Karpas-422 (cell line): Measurements from ENCODE around the gene MAD1L1. TPM values are rescaled to one million over a fixed set of nuclear protein-coding genes. Genes with fewer than 3 reads are reported as not detected.

Experiments used
- DNase-seq: peaks from one replicate; pipeline ENCODE4 v3.0.0-alpha.2; 2015
- H2AFZ ChIP-seq: fragments of 200-600 bp; sonication (generic); 2 replicates; pipeline ENCODE4 v1.6.1; 2014; ENCODE audit warnings: antibody characterized with exemption, low read length, mixed read lengths
- H3K27ac ChIP-seq: fragments of 200-600 bp; sonication (generic); 2 replicates; pipeline ENCODE4 v1.5.1; 2014; ENCODE audit warnings: mild to moderate bottlenecking, low read length, moderate library complexity
- H3K27me3 ChIP-seq: fragments of 200-600 bp; sonication (generic); 2 replicates; pipeline ENCODE4 v1.6.1; 2014; ENCODE audit warnings: low read length, mixed read lengths
- H3K36me3 ChIP-seq: fragments of 200-600 bp; sonication (generic); 2 replicates; pipeline ENCODE4 v1.6.1; 2014; ENCODE audit warnings: low read length, mixed read lengths; ENCODE audit not compliant: insufficient read depth
- H3K4me1 ChIP-seq: fragments of 200-600 bp; sonication (generic); 2 replicates; pipeline ENCODE4 v1.6.1; 2014; ENCODE audit warnings: mild to moderate bottlenecking, low read length, mixed read lengths
- H3K4me2 ChIP-seq: fragments of 200-600 bp; sonication (generic); 2 replicates; pipeline ENCODE4 v1.6.1; 2014; ENCODE audit warnings: low read length, low read depth, mild to moderate bottlenecking; ENCODE audit not compliant: poor library complexity, severe bottlenecking
- H3K4me3 ChIP-seq: fragments of 200-600 bp; sonication (generic); 2 replicates; pipeline ENCODE4 v1.5.1; 2014; ENCODE audit warnings: mild to moderate bottlenecking, antibody characterized with exemption, low read length, mixed read lengths
- H3K79me2 ChIP-seq: fragments of 200-600 bp; sonication (generic); 2 replicates; pipeline ENCODE4 v1.6.1; 2014; ENCODE audit warnings: mild to moderate bottlenecking, low read length, mixed read lengths
- H3K9ac ChIP-seq: fragments of 200-600 bp; sonication (generic); 2 replicates; pipeline ENCODE4 v1.6.0; 2014; ENCODE audit warnings: low read length
- H3K9me2 ChIP-seq: fragments of 200-600 bp; sonication (generic), shearing (Covaris generic); replicated peaks from 2 replicates; pipeline ENCODE4 v1.6.0; 2014; ENCODE audit warnings: mild to moderate bottlenecking, low read length, moderate library complexity; ENCODE audit not compliant: insufficient read depth
- H3K9me3 ChIP-seq: fragments of 300-700, 200-600 bp; sonication (generic); 2 replicates; pipeline ENCODE4 v1.6.1; 2014; ENCODE audit warnings: low read length, mixed read lengths
- H4K20me1 ChIP-seq: fragments of 200-600 bp; sonication (generic); 2 replicates; pipeline ENCODE4 v1.6.1; 2014; ENCODE audit warnings: mild to moderate bottlenecking, antibody characterized with exemption, low read length, low read depth; ENCODE audit not compliant: insufficient read depth
- total RNA-seq: library from RNA; depleted of rRNA; stranded (reverse); fragments of >200 nt; shearing (Covaris generic); gene quantifications from 2 replicates; pipeline ENCODE4 v1.2.3, GENCODE V29; 2014; ENCODE audit warnings: low replicate concordance

The MAD1L1 gene
- total RNA-seq, 1 experiment from 2014 or later, result 38.6 TPM

GRCh38 chr7:2241580-2242540 is 9.1 kb upstream of the MAD1L1 start, which contains the start of the genes MRM2 and NUDT1:
MRM2 (minus strand) TSS chr7:2242205; CDS start chr7:2242169, 36 bp downstream.
NUDT1 (plus strand) TSS chr7:2242226; CDS start chr7:2244575, 2,349 bp downstream.
- H3K4me3 ChIP-seq, result peak within 1 kb of the TSS; percentile 93
- H3K27ac ChIP-seq, result peak within 1 kb of the TSS; percentile 64
- H3K4me2 ChIP-seq, result peak within 1 kb of the TSS; percentile 98
- H3K4me1 ChIP-seq, result peaks cover 40% of the 10 kb centered on the region
- H3K9me3 ChIP-seq, result no peaks in the 10 kb centered on the region
- H3K79me2 ChIP-seq, result peaks cover 43% of the 10 kb centered on the region
- no peaks in the 10 kb centered on the region for H3K27me3 ChIP-seq
- no peaks in the 10 kb centered on the region for H3K9me2 ChIP-seq
- peak within 1 kb of the TSS; percentile 99 for H3K9ac ChIP-seq
- 0 out of 2 replicates have a peak, but pooled peaks cover 3% of the 10 kb centered on the region for H4K20me1 ChIP-seq
- H3K36me3 ChIP-seq, result peaks cover 10% of the 10 kb centered on the region
- H2AFZ ChIP-seq, result peak within 1 kb of the TSS; percentile 87; the same call in 1 of the 2 replicates
- peak; percentile 91 for DNase-seq

- peaks cover 40% of the 10 kb centered on the region for H3K4me1 ChIP-seq
- H3K27ac ChIP-seq, result no peak overlapping the region
- no peak for DNase-seq
Observed at GRCh38 chr7:2239242-2239641, 6.5 kb upstream of the MAD1L1 start.

GRCh38 chr7:2237109-2237602 is 4.4 kb upstream of the MAD1L1 start:
- DNase-seq, result peak; percentile 83
- H3K4me3 ChIP-seq, result no peak overlapping the region

More at GRCh38 chr7:2239242-2239641, 6.5 kb upstream of the MAD1L1 start:
- Histone ChIP-seq H2AFZ (no peak overlapping the region), H3K27me3 (no peaks in the 10 kb centered on the region), H3K79me2 (peaks cover 49% of the 10 kb centered on the region), H4K20me1 (0 out of 2 replicates have a peak, but pooled peaks cover 3% of the 10 kb centered on the region), H3K9me3 (no peaks in the 10 kb centered on the region), H3K4me2 (no peak overlapping the region), H3K4me3 (no peak overlapping the region), H3K36me3 (peaks cover 22% of the 10 kb centered on the region), H3K9me2 (no peaks in the 10 kb centered on the region), H3K9ac (no peak overlapping the region)

GRCh38 chr7:2233926-2234325 is 1.2 kb upstream of the MAD1L1 start:
- Histone ChIP-seq H3K9ac (no peak overlapping the region), H3K9me2 (no peaks in the 10 kb centered on the region), H3K4me1 (peaks cover 36% of the 10 kb centered on the region), H3K36me3 (peaks cover 22% of the 10 kb centered on the region), H3K27ac (no peak overlapping the region), H2AFZ (no peak overlapping the region), H4K20me1 (peaks cover 9% of the 10 kb centered on the region), H3K4me3 (no peak overlapping the region), H3K79me2 (peaks cover 46% of the 10 kb centered on the region), H3K4me2 (no peak overlapping the region), H3K9me3 (no peaks in the 10 kb centered on the region), H3K27me3 (no peaks in the 10 kb centered on the region)
- DNase-seq, result no peak

More at GRCh38 chr7:2237109-2237602, 4.4 kb upstream of the MAD1L1 start:
- H3K27me3 ChIP-seq, result no peaks in the 10 kb centered on the region
- no peak overlapping the region for H2AFZ ChIP-seq
- H3K9ac ChIP-seq, result peak overlapping the region; percentile 37
- H3K4me2 ChIP-seq, result peak overlapping the region; percentile 10
- H3K9me3 ChIP-seq, result no peaks in the 10 kb centered on the region
- H3K9me2 ChIP-seq, result no peaks in the 10 kb centered on the region
- peaks cover 6% of the 10 kb centered on the region; the same call in 1 of the 2 replicates for H4K20me1 ChIP-seq
- H3K36me3 ChIP-seq, result peaks cover 22% of the 10 kb centered on the region
- H3K79me2 ChIP-seq, result peaks cover 41% of the 10 kb centered on the region
- peaks cover 36% of the 10 kb centered on the region for H3K4me1 ChIP-seq
- peak overlapping the region; percentile 81 for H3K27ac ChIP-seq

- H3K9me3 ChIP-seq, result no peaks in the 10 kb centered on the region
- H3K4me1 ChIP-seq, result peaks cover 23% of the 10 kb centered on the region
- H3K36me3 ChIP-seq, result peaks cover 14% of the 10 kb centered on the region
- H4K20me1 ChIP-seq, result peaks cover 9% of the 10 kb centered on the region
- peak overlapping the region; percentile 99 for H3K4me2 ChIP-seq
- H2AFZ ChIP-seq, result 0 out of 2 replicates have a peak overlapping the region, but pooled peaks have one; percentile 15
- peak; percentile 75 for DNase-seq
- no peak overlapping the region; the same call in 1 of the 2 replicates for H3K27ac ChIP-seq
- H3K79me2 ChIP-seq, result peaks cover 52% of the 10 kb centered on the region
- H3K9me2 ChIP-seq, result no peaks in the 10 kb centered on the region
- peak overlapping the region; percentile 78 for H3K4me3 ChIP-seq
- H3K9ac ChIP-seq, result peak overlapping the region; percentile 91
- H3K27me3 ChIP-seq, result no peaks in the 10 kb centered on the region
Observed at GRCh38 chr7:2231992-2232765, 566 bp downstream of the MAD1L1 start.

GRCh38 chr7:2230882-2231281 is 1.9 kb downstream of the MAD1L1 start:
- no peak overlapping the region for H2AFZ ChIP-seq
- H3K4me1 ChIP-seq, result peaks cover 20% of the 10 kb centered on the region
- H3K4me2 ChIP-seq, result peak overlapping the region; percentile 99
- no peak overlapping the region for H3K27ac ChIP-seq
- no peak for DNase-seq
- H3K9me3 ChIP-seq, result no peaks in the 10 kb centered on the region
- no peak overlapping the region for H3K4me3 ChIP-seq
- no peaks in the 10 kb centered on the region for H3K27me3 ChIP-seq
- no peaks in the 10 kb centered on the region for H3K9me2 ChIP-seq
- H3K36me3 ChIP-seq, result peaks cover 16% of the 10 kb centered on the region
- peaks cover 9% of the 10 kb centered on the region for H4K20me1 ChIP-seq
- no peak overlapping the region for H3K9ac ChIP-seq
- H3K79me2 ChIP-seq, result peaks cover 50% of the 10 kb centered on the region

- H3K79me2 ChIP-seq, result peaks cover 55% of the 10 kb centered on the region
- no peaks in the 10 kb centered on the region for H3K9me2 ChIP-seq
- no peak overlapping the region for H3K9ac ChIP-seq
- no peaks in the 10 kb centered on the region for H3K27me3 ChIP-seq
- peaks cover 20% of the 10 kb centered on the region for H3K4me1 ChIP-seq
- no peaks in the 10 kb centered on the region for H3K9me3 ChIP-seq
- no peak overlapping the region for H3K27ac ChIP-seq
- H2AFZ ChIP-seq, result no peak overlapping the region
- DNase-seq, result no peak
- H3K4me2 ChIP-seq, result no peak overlapping the region
- no peak overlapping the region for H3K4me3 ChIP-seq
- H4K20me1 ChIP-seq, result peaks cover 9% of the 10 kb centered on the region
- peaks cover 20% of the 10 kb centered on the region for H3K36me3 ChIP-seq
Observed at GRCh38 chr7:2230226-2230625, 2.5 kb downstream of the MAD1L1 start.
